GM23338 (cell line): ENCODE data around the gene MRPS5. TPM values are rescaled to one million over a fixed set of nuclear protein-coding genes. Genes with fewer than 3 reads are reported as not detected.
A peak's percentile ranks its signal among the peaks of the same experiment; 100 is the strongest.

ENCODE experiments used
- ATAC-seq: fragments of 200-7000 bp; cut with Tn5 transposase; 3 replicates; pipeline ENCODE4 v1.9.1; 2020
- DNase-seq: peaks from one replicate; pipeline ENCODE4 v3.0.0-alpha.2; 2015; ENCODE audit warnings: low spot score
- H2AFZ ChIP-seq: fragments of 200-600 bp; sonication (generic); 2 replicates; pipeline ENCODE4 v1.8.0; 2016; ENCODE audit warnings: antibody characterized with exemption, mild to moderate bottlenecking, moderate library complexity
- H3F3A ChIP-seq: fragments of 200-600 bp; sonication (generic); replicated peaks from 2 replicates; pipeline ENCODE4 v1.8.0; 2017; ENCODE audit warnings: antibody characterized with exemption, mixed run types, low read depth
- H3K27ac ChIP-seq: fragments of 200-600 bp; sonication (generic); 2 replicates; pipeline ENCODE4 v1.6.1; 2016; ENCODE audit warnings: low read depth
- H3K27me3 ChIP-seq: fragments of 200-600 bp; sonication (generic); 2 replicates; pipeline ENCODE4 v1.8.0; 2016; ENCODE audit warnings: mild to moderate bottlenecking, mixed run types, moderate library complexity; ENCODE audit not compliant: insufficient read depth
- H3K36me3 ChIP-seq: fragments of 200-600 bp; sonication (generic); 2 replicates; pipeline ENCODE4 v1.8.0; 2016; ENCODE audit warnings: mild to moderate bottlenecking; ENCODE audit not compliant: insufficient read depth
- H3K4me1 ChIP-seq: fragments of 200-600 bp; sonication (generic); 2 replicates; pipeline ENCODE4 v1.8.0; 2016; ENCODE audit warnings: mild to moderate bottlenecking, moderate library complexity; ENCODE audit not compliant: insufficient read depth
- H3K4me2 ChIP-seq: fragments of 200-600 bp; sonication (generic); 2 replicates; pipeline ENCODE4 v1.7.1; 2017; ENCODE audit warnings: mixed run types
- H3K4me3 ChIP-seq: fragments of 200-600 bp; sonication (generic); 2 replicates; pipeline ENCODE4 v1.6.1; 2016; ENCODE audit warnings: mixed run types
- H3K79me2 ChIP-seq: fragments of 200-600 bp; sonication (generic); replicated peaks from 2 replicates; pipeline ENCODE4 v1.8.0; 2017; ENCODE audit warnings: mild to moderate bottlenecking; ENCODE audit not compliant: insufficient read depth
- H3K9me2 ChIP-seq: fragments of 200-600 bp; sonication (generic); 2 replicates; pipeline ENCODE4 v1.8.0; 2017; ENCODE audit not compliant: insufficient read depth
- H4K20me1 ChIP-seq: fragments of 200-600 bp; sonication (generic); replicated peaks from 2 replicates; pipeline ENCODE4 v1.8.0; 2017; ENCODE audit warnings: mild to moderate bottlenecking; ENCODE audit not compliant: insufficient read depth
- H3K27ac Mint-ChIP-seq: 2 replicates; pipeline ENCODE4 v1.8.0; 2020; ENCODE audit warnings: inconsistent platforms, mild to moderate bottlenecking, moderate library complexity, mixed read lengths
- H3K27me3 Mint-ChIP-seq: 3 replicates; pipeline ENCODE4 v1.8.0; 2022; ENCODE audit warnings: low read depth, mild to moderate bottlenecking, moderate library complexity, mixed read lengths, inconsistent platforms; ENCODE audit not compliant: insufficient read depth, poor library complexity
- H3K36me3 Mint-ChIP-seq: 3 replicates; pipeline ENCODE4 v1.8.0; 2021; ENCODE audit warnings: low read depth, mild to moderate bottlenecking, inconsistent platforms, moderate library complexity, mixed read lengths
- H3K4me1 Mint-ChIP-seq: 3 replicates; pipeline ENCODE4 v1.8.0; 2020; ENCODE audit warnings: mild to moderate bottlenecking, inconsistent platforms, mixed read lengths
- H3K4me3 Mint-ChIP-seq: 3 replicates; pipeline ENCODE4 v1.8.0; 2021; ENCODE audit warnings: moderate library complexity, mild to moderate bottlenecking, inconsistent platforms, mixed read lengths
- H3K9me3 Mint-ChIP-seq: 3 replicates; pipeline ENCODE4 v1.8.0; 2020; ENCODE audit warnings: moderate library complexity, mild to moderate bottlenecking, inconsistent platforms, mixed read lengths
- CREB1 ChIP-seq: fragments of 250-450 bp; sonication (Bioruptor Pico); IDR thresholded peaks from 2 replicates; pipeline ENCODE4 v1.5.0; 2020; ENCODE audit warnings: low read depth, mild to moderate bottlenecking, moderate library complexity
- CTCF ChIP-seq, 2 experiments: fragments of 200-600 bp in 1 of 2; sonication (generic) in 1 of 2; conservative IDR thresholded peaks; 2 replicates each; pipeline versions ENCODE4 v1.5.1 to v1.6.1; 2016 to 2017; ENCODE audit warnings: antibody characterized with exemption in 2 of 2, low read depth in 2 of 2, mild to moderate bottlenecking in 2 of 2, moderate library complexity in 1 of 2
- EZH2 ChIP-seq: fragments of 200-600 bp; sonication (generic); IDR thresholded peaks from one replicate; pipeline ENCODE4 v1.8.0; 2017; ENCODE audit warnings: antibody characterized with exemption, mild to moderate bottlenecking, low read depth; ENCODE audit not compliant: unreplicated experiment
- EZH2phosphoT487 ChIP-seq: fragments of 200-600 bp; sonication (generic); IDR thresholded peaks from one replicate; pipeline ENCODE4 v1.8.1; 2018; ENCODE audit warnings: antibody characterized with exemption; ENCODE audit not compliant: unreplicated experiment
- JUNB ChIP-seq: IDR thresholded peaks from one replicate; pipeline ENCODE4 v1.6.1; 2016; ENCODE audit warnings: antibody characterized with exemption; ENCODE audit not compliant: unreplicated experiment
- NANOG ChIP-seq: IDR thresholded peaks from 2 replicates; pipeline ENCODE4 v1.6.1; 2016; ENCODE audit warnings: antibody characterized with exemption, borderline replicate concordance
- POLR2AphosphoS5 ChIP-seq: IDR thresholded peaks from 2 replicates; pipeline ENCODE4 v1.6.1; 2016; ENCODE audit warnings: antibody characterized with exemption, low read depth
- REST ChIP-seq: IDR thresholded peaks from one replicate; pipeline ENCODE4 v1.6.1; 2018; ENCODE audit warnings: antibody characterized with exemption; ENCODE audit not compliant: unreplicated experiment
- STAT1 ChIP-seq: IDR thresholded peaks from one replicate; pipeline ENCODE4 v1.6.1; 2016; ENCODE audit warnings: antibody characterized with exemption; ENCODE audit not compliant: unreplicated experiment
- ZNF114 ChIP-seq: fragments of 250-450 bp; sonication (Bioruptor Pico); IDR thresholded peaks from 2 replicates; pipeline ENCODE4 v1.5.0; 2020; ENCODE audit warnings: mild to moderate bottlenecking, moderate library complexity
- ZNF331 ChIP-seq: fragments of 250-450 bp; sonication (Bioruptor Pico); IDR thresholded peaks from 2 replicates; pipeline ENCODE4 v1.5.0; 2020; ENCODE audit warnings: low read depth, mild to moderate bottlenecking, moderate library complexity
- polyA plus RNA-seq: library from polyadenylated mRNA; unstranded; fragments of >200 nt; fragmentation: Nextera tagmentation; extraction: Ambion mirVana; gene quantifications from 2 replicates; pipeline ENCODE4 v1.2.1, GENCODE V29; 2016
- total RNA-seq: library from RNA; depleted of rRNA; stranded (reverse); fragments of >200 nt; shearing (Covaris generic); gene quantifications from 2 replicates; pipeline ENCODE4 v1.2.3, GENCODE V29; 2014
- TF ChIP-seq, protein P1 (sequence below): IDR thresholded peaks from 2 replicates; pipeline ENCODE4 v1.6.1; 2016; ENCODE audit warnings: antibody characterized with exemption
- TF ChIP-seq, protein P2 (sequence below): fragments of 250-450 bp; sonication (Bioruptor Pico); IDR thresholded peaks from 2 replicates; pipeline ENCODE4 v1.5.0; 2020; ENCODE audit warnings: mild to moderate bottlenecking, moderate library complexity

Gene MRPS5
- total and polyA plus RNA-seq, 2 experiments from 2014 or later: 51.9 to 79.0 TPM

DNA sequence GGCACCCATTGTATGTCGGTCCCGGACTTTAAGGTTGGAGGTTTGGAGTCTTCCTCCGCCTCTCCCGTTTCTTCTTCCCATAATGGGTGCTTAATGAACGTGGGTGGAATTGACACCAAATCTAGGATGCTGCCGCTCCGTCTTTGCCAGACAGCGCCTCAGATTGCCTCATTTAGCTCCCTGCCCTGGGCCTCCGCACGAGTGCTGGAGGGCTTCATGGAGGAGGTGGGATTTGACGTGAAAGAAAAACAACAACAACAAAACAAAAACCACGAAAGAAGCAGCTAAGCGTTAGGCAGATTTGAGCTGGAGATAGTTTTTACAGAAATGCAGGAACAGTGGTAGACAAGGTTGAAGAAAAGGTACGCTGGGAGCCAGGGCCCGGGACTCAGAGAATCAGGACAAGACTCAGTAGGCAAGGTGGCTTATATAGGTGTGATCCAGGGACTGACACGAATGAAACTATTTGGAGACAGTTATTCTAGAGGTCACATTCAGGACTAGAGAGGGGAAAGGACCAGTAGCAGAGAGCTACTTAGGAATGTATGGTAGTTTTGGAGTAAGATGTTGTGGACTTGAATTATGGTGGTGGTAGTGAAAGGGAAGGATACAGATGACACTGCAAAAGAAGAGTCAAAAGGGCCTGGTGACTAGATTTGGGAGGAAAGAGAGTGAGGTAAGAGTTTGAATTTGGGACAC lies 44.6 kb upstream of the MRPS5 start:
- H4K20me1 ChIP-seq: peaks cover 3% of the 10 kb centered on the region; the same call in 1 of the 2 replicates
- H3K27ac ChIP-seq: no peak overlapping the region
- Mint-ChIP-seq H3K4me3 (peak overlapping the region; percentile 95), H3K27me3 (peaks cover 13% of the 10 kb centered on the region), H3K9me3 (no peaks in the 10 kb centered on the region), H3K4me1 (peaks cover 15% of the 10 kb centered on the region), H3K36me3 (peaks cover 2% of the 10 kb centered on the region; the same call in 1 of the 3 replicates), H3K27ac (peak overlapping the region; percentile 98; the same call in 1 of the 2 replicates)
- H3K4me1 ChIP-seq: peaks cover 11% of the 10 kb centered on the region
- TF ChIP-seq, protein P1, sequence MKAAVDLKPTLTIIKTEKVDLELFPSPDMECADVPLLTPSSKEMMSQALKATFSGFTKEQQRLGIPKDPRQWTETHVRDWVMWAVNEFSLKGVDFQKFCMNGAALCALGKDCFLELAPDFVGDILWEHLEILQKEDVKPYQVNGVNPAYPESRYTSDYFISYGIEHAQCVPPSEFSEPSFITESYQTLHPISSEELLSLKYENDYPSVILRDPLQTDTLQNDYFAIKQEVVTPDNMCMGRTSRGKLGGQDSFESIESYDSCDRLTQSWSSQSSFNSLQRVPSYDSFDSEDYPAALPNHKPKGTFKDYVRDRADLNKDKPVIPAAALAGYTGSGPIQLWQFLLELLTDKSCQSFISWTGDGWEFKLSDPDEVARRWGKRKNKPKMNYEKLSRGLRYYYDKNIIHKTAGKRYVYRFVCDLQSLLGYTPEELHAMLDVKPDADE: no peak
- no peak for TF ChIP-seq ZNF331 (CRISPR knock-in tag)
- no peak for TF ChIP-seq CREB1 (CRISPR knock-in tag)
- TF ChIP-seq POLR2AphosphoS5: no peak
- TF ChIP-seq EZH2phosphoT487: no peak
- no peak for TF ChIP-seq STAT1
- TF ChIP-seq JUNB: no peak
- TF ChIP-seq ZNF114: no peak
- no peak for TF ChIP-seq CTCF (conservative IDR thresholded peaks at IDR 0.05; ENCODE audit: low read depth in 2 of 2)
- no peak for TF ChIP-seq EZH2
- TF ChIP-seq, protein P2, sequence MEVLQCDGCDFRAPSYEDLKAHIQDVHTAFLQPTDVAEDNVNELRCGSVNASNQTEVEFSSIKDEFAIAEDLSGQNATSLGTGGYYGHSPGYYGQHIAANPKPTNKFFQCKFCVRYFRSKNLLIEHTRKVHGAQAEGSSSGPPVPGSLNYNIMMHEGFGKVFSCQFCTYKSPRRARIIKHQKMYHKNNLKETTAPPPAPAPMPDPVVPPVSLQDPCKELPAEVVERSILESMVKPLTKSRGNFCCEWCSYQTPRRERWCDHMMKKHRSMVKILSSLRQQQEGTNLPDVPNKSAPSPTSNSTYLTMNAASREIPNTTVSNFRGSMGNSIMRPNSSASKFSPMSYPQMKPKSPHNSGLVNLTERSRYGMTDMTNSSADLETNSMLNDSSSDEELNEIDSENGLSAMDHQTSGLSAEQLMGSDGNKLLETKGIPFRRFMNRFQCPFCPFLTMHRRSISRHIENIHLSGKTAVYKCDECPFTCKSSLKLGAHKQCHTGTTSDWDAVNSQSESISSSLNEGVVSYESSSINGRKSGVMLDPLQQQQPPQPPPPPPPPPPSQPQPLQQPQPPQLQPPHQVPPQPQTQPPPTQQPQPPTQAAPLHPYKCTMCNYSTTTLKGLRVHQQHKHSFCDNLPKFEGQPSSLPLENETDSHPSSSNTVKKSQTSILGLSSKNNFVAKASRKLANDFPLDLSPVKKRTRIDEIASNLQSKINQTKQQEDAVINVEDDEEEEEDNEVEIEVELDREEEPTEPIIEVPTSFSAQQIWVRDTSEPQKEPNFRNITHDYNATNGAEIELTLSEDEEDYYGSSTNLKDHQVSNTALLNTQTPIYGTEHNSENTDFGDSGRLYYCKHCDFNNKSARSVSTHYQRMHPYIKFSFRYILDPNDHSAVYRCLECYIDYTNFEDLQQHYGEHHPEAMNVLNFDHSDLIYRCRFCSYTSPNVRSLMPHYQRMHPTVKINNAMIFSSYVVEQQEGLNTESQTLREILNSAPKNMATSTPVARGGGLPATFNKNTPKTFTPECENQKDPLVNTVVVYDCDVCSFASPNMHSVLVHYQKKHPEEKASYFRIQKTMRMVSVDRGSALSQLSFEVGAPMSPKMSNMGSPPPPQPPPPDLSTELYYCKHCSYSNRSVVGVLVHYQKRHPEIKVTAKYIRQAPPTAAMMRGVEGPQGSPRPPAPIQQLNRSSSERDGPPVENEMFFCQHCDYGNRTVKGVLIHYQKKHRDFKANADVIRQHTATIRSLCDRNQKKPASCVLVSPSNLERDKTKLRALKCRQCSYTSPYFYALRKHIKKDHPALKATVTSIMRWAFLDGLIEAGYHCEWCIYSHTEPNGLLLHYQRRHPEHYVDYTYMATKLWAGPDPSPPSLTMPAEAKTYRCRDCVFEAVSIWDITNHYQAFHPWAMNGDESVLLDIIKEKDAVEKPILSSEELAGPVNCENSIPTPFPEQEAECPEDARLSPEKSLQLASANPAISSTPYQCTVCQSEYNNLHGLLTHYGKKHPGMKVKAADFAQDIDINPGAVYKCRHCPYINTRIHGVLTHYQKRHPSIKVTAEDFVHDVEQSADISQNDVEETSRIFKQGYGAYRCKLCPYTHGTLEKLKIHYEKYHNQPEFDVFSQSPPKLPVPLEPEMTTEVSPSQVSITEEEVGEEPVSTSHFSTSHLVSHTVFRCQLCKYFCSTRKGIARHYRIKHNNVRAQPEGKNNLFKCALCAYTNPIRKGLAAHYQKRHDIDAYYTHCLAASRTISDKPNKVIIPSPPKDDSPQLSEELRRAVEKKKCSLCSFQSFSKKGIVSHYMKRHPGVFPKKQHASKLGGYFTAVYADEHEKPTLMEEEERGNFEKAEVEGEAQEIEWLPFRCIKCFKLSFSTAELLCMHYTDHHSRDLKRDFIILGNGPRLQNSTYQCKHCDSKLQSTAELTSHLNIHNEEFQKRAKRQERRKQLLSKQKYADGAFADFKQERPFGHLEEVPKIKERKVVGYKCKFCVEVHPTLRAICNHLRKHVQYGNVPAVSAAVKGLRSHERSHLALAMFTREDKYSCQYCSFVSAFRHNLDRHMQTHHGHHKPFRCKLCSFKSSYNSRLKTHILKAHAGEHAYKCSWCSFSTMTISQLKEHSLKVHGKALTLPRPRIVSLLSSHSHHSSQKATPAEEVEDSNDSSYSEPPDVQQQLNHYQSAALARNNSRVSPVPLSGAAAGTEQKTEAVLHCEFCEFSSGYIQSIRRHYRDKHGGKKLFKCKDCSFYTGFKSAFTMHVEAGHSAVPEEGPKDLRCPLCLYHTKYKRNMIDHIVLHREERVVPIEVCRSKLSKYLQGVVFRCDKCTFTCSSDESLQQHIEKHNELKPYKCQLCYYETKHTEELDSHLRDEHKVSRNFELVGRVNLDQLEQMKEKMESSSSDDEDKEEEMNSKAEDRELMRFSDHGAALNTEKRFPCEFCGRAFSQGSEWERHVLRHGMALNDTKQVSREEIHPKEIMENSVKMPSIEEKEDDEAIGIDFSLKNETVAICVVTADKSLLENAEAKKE: no peak
- no peak for TF ChIP-seq NANOG
- TF ChIP-seq REST: no peak
- DNase-seq (peak; percentile 9), ATAC-seq (peak; percentile 26)
- H3K9me2 ChIP-seq: no peaks in the 10 kb centered on the region
- H3K4me3 ChIP-seq: peak overlapping the region; percentile 91
- H2AFZ ChIP-seq: peak overlapping the region; percentile 90
- H3F3A ChIP-seq: no peaks in the 10 kb centered on the region
- no peaks in the 10 kb centered on the region for H3K27me3 ChIP-seq
- H3K4me2 ChIP-seq: peak overlapping the region; percentile 98
- H3K36me3 ChIP-seq: no peaks in the 10 kb centered on the region
- H3K79me2 ChIP-seq: peaks cover 25% of the 10 kb centered on the region
